K562 (cell line): ENCODE measurements around the gene KCNQ5. TPM values are rescaled to one million over a fixed set of nuclear protein-coding genes. Genes with fewer than 3 reads are reported as not detected.

Experiments used
- ATF1 ChIP-seq, 2 experiments: fragments of 450-650 bp in 1 of 2; IDR thresholded peaks; 2 replicates each; pipeline ENCODE4 v1.6.1; 2016; ENCODE audit warnings: missing compliant biosample characterization in 1 of 2, missing genetic modification characterization in 1 of 2
- ATF4 ChIP-seq: fragments of 450-650 bp; formaldehyde crosslinking; IDR thresholded peaks from 2 replicates; pipeline ENCODE4 v1.4.0; 2022; ENCODE audit warnings: mild to moderate bottlenecking, moderate library complexity
- MGA ChIP-seq: fragments of 450-650 bp; IDR thresholded peaks from 2 replicates; pipeline ENCODE4 v1.6.1; 2016; ENCODE audit warnings: mild to moderate bottlenecking, moderate library complexity
- TFAM ChIP-seq: fragments of 250-450 bp; sonication (Bioruptor Pico); conservative IDR thresholded peaks from 2 replicates; pipeline ENCODE4 v1.5.0; 2021; ENCODE audit warnings: mild to moderate bottlenecking, moderate library complexity
- TSC22D4 ChIP-seq: fragments of 450-650 bp; IDR thresholded peaks from 2 replicates; pipeline ENCODE4 v1.6.1; 2016; ENCODE audit warnings: missing genetic modification characterization, missing biosample characterization, control low read depth
- ZNF407 ChIP-seq: fragments of 450-650 bp; IDR thresholded peaks from 2 replicates; pipeline ENCODE4 v1.6.1; 2016; ENCODE audit warnings: low read depth
- polyA plus RNA-seq, 8 experiments: library from polyadenylated mRNA; depleted of rRNA in 4 of 8; stranded (reverse) in 5 of 8; unstranded in 3 of 8; fragments of >200 nt; fragmentation: Nextera tagmentation in 2 of 8; fragmentation: Illumina TruSeq in 1 of 8; extraction: Ambion mirVana in 2 of 8; extraction: Trizol in 1 of 8; gene quantifications; 2 replicates each; pipeline versions ENCODE4 v1.2.1 to v1.2.3, GENCODE V29; 2011 to 2014; ENCODE audit warnings: inconsistent platforms in 1 of 8, missing spikeins in 1 of 8
- total RNA-seq, 7 experiments: library from RNA; depleted of rRNA in 6 of 7; stranded (reverse); fragments of >200 nt in 6 of 7; fragmentation: Illumina TruSeq in 2 of 7; extraction: Trizol in 2 of 7; gene quantifications; 2 replicates each; pipeline versions ENCODE4 v1.2.1 to v1.2.3, GENCODE V29; 2011 to 2021; ENCODE audit warnings: low replicate concordance in 1 of 7

Gene KCNQ5
- total and polyA plus RNA-seq, 9 of the 15 experiments (the other 6 are each of a cell fraction or from before 2014, with no cell fraction given): 0.31 to 5.9 (median 2.6) TPM

GRCh38 chr6:72810571-72811280 is 188.9 kb downstream of the KCNQ5 start (continued):
- no peak for TF ChIP-seq MGA
- no peak for TF ChIP-seq TFAM (CRISPR knock-in tag)
- TF ChIP-seq TSC22D4 (tag): no peak
- TF ChIP-seq ATF1 (CRISPR knock-in tag; IDR thresholded peaks at IDR 0.05): no peak
- no peak for TF ChIP-seq ATF1 (tag; IDR thresholded peaks at IDR 0.05)
- no peak for TF ChIP-seq ATF4 (CRISPR knock-in tag)
- no peak for TF ChIP-seq ZNF407
